NCI-H2196 (cell line): ENCODE data around the gene INTS13.
"Not testable (repeated sequence)": the region's sequence is repeated elsewhere in the genome, so short reads cannot be mapped to it uniquely, and the experiment has no call there.

Experiments used
- DNase-seq: peaks from one replicate; lab custom pipeline; 2025; ENCODE audit not compliant: unreplicated experiment; lab: John Stamatoyannopoulos, UW

Gene INTS13

GRCh38 chr12:26937863-26938700 is at the start of gene INTS13, which contains the start of gene FGFR1OP2:
INTS13 (minus strand) TSS chr12:26937981; CDS start chr12:26936803, 1,178 bp downstream.
FGFR1OP2 (plus strand) TSS chr12:26938470; CDS start chr12:26954159, 15,689 bp downstream.
- DNase-seq: peak; percentile 100

GRCh38 chr12:26982866-26983265 is 45.1 kb upstream of the INTS13 start:
- DNase-seq: no peak

- DNase-seq: no peak
Measured at GRCh38 chr12:26979733-26980132, 42.0 kb upstream of the INTS13 start.

- DNase-seq: no peak
Measured at GRCh38 chr12:26978801-26979200, 41.0 kb upstream of the INTS13 start.

- no peak for DNase-seq
Measured at GRCh38 chr12:26976687-26977086, 38.9 kb upstream of the INTS13 start.

- no peak for DNase-seq
Measured at GRCh38 chr12:26971963-26972362, 34.2 kb upstream of the INTS13 start.

GRCh38 chr12:26970136-26970535 is 32.4 kb upstream of the INTS13 start:
- DNase-seq: no peak

- DNase-seq: no peak
Measured at GRCh38 chr12:26966842-26967241, 29.1 kb upstream of the INTS13 start.

- no peak for DNase-seq
Measured at GRCh38 chr12:26963413-26963812, 25.6 kb upstream of the INTS13 start.

GRCh38 chr12:26961803-26962202 is 24.0 kb upstream of the INTS13 start:
- DNase-seq: no peak

- not testable (repeated sequence) for DNase-seq
Measured at GRCh38 chr12:26961391-26961790, 23.6 kb upstream of the INTS13 start.

GRCh38 chr12:26954027-26954426 is 16.2 kb upstream of the INTS13 start:
- DNase-seq: no peak

GRCh38 chr12:26953447-26953846 is 15.7 kb upstream of the INTS13 start:
- no peak for DNase-seq

GRCh38 chr12:26948309-26948708 is 10.5 kb upstream of the INTS13 start:
- no peak for DNase-seq

- no peak for DNase-seq
Measured at GRCh38 chr12:26941215-26941594, 3.4 kb upstream of the INTS13 start.

- no peak for DNase-seq
Measured at GRCh38 chr12:26940516-26941214, 2.9 kb upstream of the INTS13 start.

- DNase-seq: no peak
Measured at GRCh38 chr12:26939953-26940352, 2.2 kb upstream of the INTS13 start.

- DNase-seq: no peak
Measured at GRCh38 chr12:26939192-26939832, 1.5 kb upstream of the INTS13 start.

GRCh38 chr12:26938701-26939062 is 901 bp upstream of the INTS13 start:
- no peak for DNase-seq

GRCh38 chr12:26937443-26937862 is 328 bp downstream of the INTS13 start:
- DNase-seq: no peak

- DNase-seq: no peak
Measured at GRCh38 chr12:26936559-26937442, 980 bp downstream of the INTS13 start.
